HEK293 (cell line): ENCODE measurements around the gene C6orf58.

Experiments used
- CTCF ChIA-PET: fragments of 350-600 bp; formaldehyde crosslinking; extraction: SDS; loops from one replicate; lab custom pipeline; 2021; ENCODE audit warnings: antibody characterized with exemption; lab: Yijun Ruan, JAX
- POLR2A ChIA-PET: fragments of 300-600 bp; formaldehyde crosslinking; extraction: SDS; loops from one replicate; lab custom pipeline; 2020; ENCODE audit warnings: antibody characterized with exemption, inconsistent platforms; lab: Yijun Ruan, JAX
- H3K27ac ChIP-seq: fragments of 200-500 bp; sonication (Bioruptor generic); 2 replicates; pipeline ENCODE4 v1.5.1; 2014; ENCODE audit warnings: low read depth, low read length, control low read depth, inconsistent platforms; ENCODE audit errors: extremely low read depth
- H3K36me3 ChIP-seq, 2 experiments: fragments of 200-500 bp in 1 of 2; sonication (Bioruptor generic) in 1 of 2; 1 replicate in 1 of 2; 2 replicates in 1 of 2; pipeline ENCODE4 v1.5.1; 2014 to 2017; ENCODE audit warnings: inconsistent platforms in 2 of 2, low read length in 2 of 2; ENCODE audit not compliant: control insufficient read depth in 2 of 2, insufficient read depth in 1 of 2
- H3K4me1 ChIP-seq: fragments of 200-500 bp; sonication (Bioruptor generic); 2 replicates; pipeline ENCODE4 v1.5.1; 2014; ENCODE audit warnings: mild to moderate bottlenecking, low read length, inconsistent platforms; ENCODE audit not compliant: control insufficient read depth, insufficient read depth
- H3K4me3 ChIP-seq: 2 replicates; pipeline ENCODE4 v1.5.1; 2011; ENCODE audit warnings: low read depth, mild to moderate bottlenecking, control low read depth, low read length, moderate library complexity
- H3K9me3 ChIP-seq: fragments of 200-500 bp; sonication (Bioruptor generic); 2 replicates; pipeline ENCODE4 v1.5.1; 2014; ENCODE audit warnings: low read depth, low read length, inconsistent platforms; ENCODE audit not compliant: control insufficient read depth, insufficient read depth
- KLF10 ChIP-seq: fragments of 450-650 bp; IDR thresholded peaks from 2 replicates; pipeline ENCODE4 v1.5.1; 2018; ENCODE audit warnings: missing biosample characterization, mild to moderate bottlenecking, missing genetic modification characterization
- MYNN ChIP-seq: fragments of 450-650 bp; formaldehyde crosslinking; IDR thresholded peaks from 2 replicates; pipeline ENCODE4 v1.5.1; 2016; ENCODE audit warnings: missing biosample characterization, missing genetic modification characterization, borderline replicate concordance
- PATZ1 ChIP-seq: fragments of 450-650 bp; formaldehyde crosslinking; IDR thresholded peaks from 2 replicates; pipeline ENCODE4 v1.5.1; 2016; ENCODE audit warnings: missing biosample characterization, missing genetic modification characterization
- YY1 ChIP-seq: fragments of 450-650 bp; formaldehyde crosslinking; IDR thresholded peaks from 2 replicates; pipeline ENCODE4 v1.5.1; 2018; ENCODE audit warnings: missing biosample characterization, missing genetic modification characterization
- ZBTB26 ChIP-seq: fragments of 450-650 bp; formaldehyde crosslinking; optimal IDR thresholded peaks from 2 replicates; pipeline ENCODE3; 2016; ENCODE audit warnings: missing biosample characterization, mild to moderate bottlenecking, missing genetic modification characterization
- ZEB2 ChIP-seq: fragments of 450-650 bp; formaldehyde crosslinking; IDR thresholded peaks from 2 replicates; pipeline ENCODE4 v1.5.1; 2016; ENCODE audit warnings: missing biosample characterization, missing genetic modification characterization
- ZNF148 ChIP-seq: fragments of 450-650 bp; formaldehyde crosslinking; IDR thresholded peaks from 2 replicates; pipeline ENCODE4 v1.5.0; 2017; ENCODE audit warnings: missing biosample characterization, missing genetic modification characterization, borderline replicate concordance
- ZNF23 ChIP-seq: fragments of 450-650 bp; formaldehyde crosslinking; IDR thresholded peaks from 2 replicates; pipeline ENCODE4 v1.5.1; 2016; ENCODE audit warnings: missing biosample characterization, missing genetic modification characterization, borderline replicate concordance
- ZNF354C ChIP-seq: fragments of 450-650 bp; formaldehyde crosslinking; IDR thresholded peaks from 2 replicates; pipeline ENCODE4 v1.5.1; 2016; ENCODE audit warnings: missing biosample characterization, missing genetic modification characterization, low read depth, borderline replicate concordance
- ZNF549 ChIP-seq: fragments of 450-650 bp; IDR thresholded peaks from 2 replicates; pipeline ENCODE4 v1.5.1; 2018; ENCODE audit warnings: missing biosample characterization, missing genetic modification characterization, mild to moderate bottlenecking, inconsistent platforms, moderate library complexity
- ZNF558 ChIP-seq: fragments of 450-650 bp; formaldehyde crosslinking; IDR thresholded peaks from 2 replicates; pipeline ENCODE4 v1.5.1; 2016; ENCODE audit warnings: missing biosample characterization, missing genetic modification characterization
- ZNF677 ChIP-seq: fragments of 450-650 bp; IDR thresholded peaks from 2 replicates; pipeline ENCODE4 v1.5.0; 2018; ENCODE audit warnings: missing biosample characterization, mild to moderate bottlenecking, missing genetic modification characterization, moderate library complexity

C6orf58 gene

GRCh38 chr6:127566119-127566518 lies 10.9 kb upstream of the C6orf58 start (continued):
- TF ChIP-seq ZBTB26 (tag by site-specific recombination) = no peak
- TF ChIP-seq PATZ1 (tag by site-specific recombination) = no peak

- TF ChIP-seq MYNN (tag by site-specific recombination) (no peak), KLF10 (no peak), YY1 (tag by site-specific recombination) (no peak), ZNF558 (tag by site-specific recombination) (no peak), ZNF354C (tag by site-specific recombination) (no peak), ZBTB26 (tag by site-specific recombination) (no peak), ZNF148 (tag by site-specific recombination) (no peak), ZEB2 (no peak), ZNF23 (tag by site-specific recombination) (no peak)
- POLR2A ChIA-PET = no interaction called here
- H3K4me3 ChIP-seq = no peak overlapping the region
- H3K9me3 ChIP-seq = no peaks in the 10 kb centered on the region
- H3K36me3 ChIP-seq = no peaks in the 10 kb centered on the region
- H3K4me1 ChIP-seq = no peaks in the 10 kb centered on the region
- CTCF ChIA-PET = interaction anchor here (1.0 to 3.6 kb wide), 2 partner anchors 11 to 123 kb away, joined by 3 to 19 read pairs; no protein-coding TSS in a partner anchor
- H3K27ac ChIP-seq = no peak overlapping the region
These were observed 10.3 kb upstream of the C6orf58 start for GRCh38 chr6:127566651-127567050.

GRCh38 chr6:127567476-127567875 lies 9.5 kb upstream of the C6orf58 start:
- no peak overlapping the region for H3K27ac ChIP-seq
- POLR2A ChIA-PET = no interaction called here
- no peaks in the 10 kb centered on the region for H3K4me1 ChIP-seq
- H3K4me3 ChIP-seq = no peak overlapping the region
- no peaks in the 10 kb centered on the region for H3K36me3 ChIP-seq
- H3K9me3 ChIP-seq = no peaks in the 10 kb centered on the region
- TF ChIP-seq ZNF677 (tag by site-specific recombination) (no peak), ZNF549 (tag by site-specific recombination) (peak; percentile 39; the same call in 1 of the 2 replicates)
- CTCF ChIA-PET = interaction anchor here (0.6 to 3.6 kb wide), 3 partner anchors 12 to 74 kb away, joined by 3 to 19 read pairs (median 3); no protein-coding TSS in a partner anchor
